DND-41 (cell line): Measurements from ENCODE around the gene ANKLE1.

Experiments used
- ATAC-seq: fragments of 200-7000 bp; cut with Tn5 transposase; 3 replicates; pipeline ENCODE4 v1.9.1; 2021; ENCODE audit warnings: low read depth; ENCODE audit not compliant: insufficient read depth
- DNase-seq: peaks from one replicate; pipeline ENCODE4 v3.0.0-alpha.2; 2020
- H2AFZ ChIP-seq: 2 replicates; pipeline ENCODE4 v1.6.0; 2012; ENCODE audit warnings: low read depth, low read length
- H3K27ac ChIP-seq: 2 replicates; pipeline ENCODE4 v1.5.1; 2012; ENCODE audit warnings: low read length, inconsistent platforms
- H3K27me3 ChIP-seq: fragments of 200-600 bp; sonication (generic); 2 replicates; pipeline ENCODE4 v1.6.0; 2012; ENCODE audit warnings: low read length, mild to moderate bottlenecking, inconsistent platforms; ENCODE audit not compliant: insufficient read depth, poor library complexity
- H3K36me3 ChIP-seq: 2 replicates; pipeline ENCODE4 v1.5.1; 2012; ENCODE audit warnings: low read length, inconsistent platforms; ENCODE audit not compliant: insufficient read depth
- H3K4me1 ChIP-seq: 2 replicates; pipeline ENCODE4 v1.5.1; 2012; ENCODE audit warnings: mild to moderate bottlenecking, low read length; ENCODE audit not compliant: insufficient read depth
- H3K4me2 ChIP-seq: 2 replicates; pipeline ENCODE4 v1.6.0; 2012; ENCODE audit warnings: mild to moderate bottlenecking, moderate library complexity, low read length, inconsistent platforms; ENCODE audit not compliant: insufficient read depth
- H3K4me3 ChIP-seq, 2 experiments: fragments of 200-600 bp in 1 of 2; shearing (Covaris generic) in 1 of 2; 2 replicates each; pipeline ENCODE4 v1.5.1; 2012 to 2016; ENCODE audit warnings: inconsistent platforms in 2 of 2, low read length in 2 of 2, mild to moderate bottlenecking in 2 of 2, low read depth in 1 of 2, moderate library complexity in 1 of 2
- H3K79me2 ChIP-seq: 2 replicates; pipeline ENCODE4 v1.6.0; 2012; ENCODE audit warnings: low read length, inconsistent platforms; ENCODE audit not compliant: insufficient read depth
- H3K9ac ChIP-seq: 2 replicates; pipeline ENCODE4 v1.6.0; 2012; ENCODE audit warnings: low read depth, mild to moderate bottlenecking, inconsistent platforms, low read length, moderate library complexity
- H3K9me3 ChIP-seq: 2 replicates; pipeline ENCODE4 v1.5.1; 2012; ENCODE audit warnings: low read length, moderate library complexity, mild to moderate bottlenecking, inconsistent platforms; ENCODE audit not compliant: insufficient read depth, severe bottlenecking
- H4K20me1 ChIP-seq: 2 replicates; pipeline ENCODE4 v1.6.0; 2012; ENCODE audit warnings: low read length; ENCODE audit not compliant: insufficient read depth
- CTCF ChIP-seq: IDR thresholded peaks from 2 replicates; pipeline ENCODE4 v1.5.1; 2012; ENCODE audit warnings: borderline replicate concordance, low read length, moderate library complexity, mild to moderate bottlenecking; ENCODE audit not compliant: poor library complexity, severe bottlenecking; ENCODE audit errors: extremely low read depth
- EZH2 ChIP-seq: IDR thresholded peaks from 3 replicates; pipeline ENCODE4 v1.6.1; 2012; ENCODE audit warnings: borderline replicate concordance, low read depth, mild to moderate bottlenecking, moderate library complexity, low read length, inconsistent platforms; ENCODE audit not compliant: severe bottlenecking

The ANKLE1 gene

DNA sequence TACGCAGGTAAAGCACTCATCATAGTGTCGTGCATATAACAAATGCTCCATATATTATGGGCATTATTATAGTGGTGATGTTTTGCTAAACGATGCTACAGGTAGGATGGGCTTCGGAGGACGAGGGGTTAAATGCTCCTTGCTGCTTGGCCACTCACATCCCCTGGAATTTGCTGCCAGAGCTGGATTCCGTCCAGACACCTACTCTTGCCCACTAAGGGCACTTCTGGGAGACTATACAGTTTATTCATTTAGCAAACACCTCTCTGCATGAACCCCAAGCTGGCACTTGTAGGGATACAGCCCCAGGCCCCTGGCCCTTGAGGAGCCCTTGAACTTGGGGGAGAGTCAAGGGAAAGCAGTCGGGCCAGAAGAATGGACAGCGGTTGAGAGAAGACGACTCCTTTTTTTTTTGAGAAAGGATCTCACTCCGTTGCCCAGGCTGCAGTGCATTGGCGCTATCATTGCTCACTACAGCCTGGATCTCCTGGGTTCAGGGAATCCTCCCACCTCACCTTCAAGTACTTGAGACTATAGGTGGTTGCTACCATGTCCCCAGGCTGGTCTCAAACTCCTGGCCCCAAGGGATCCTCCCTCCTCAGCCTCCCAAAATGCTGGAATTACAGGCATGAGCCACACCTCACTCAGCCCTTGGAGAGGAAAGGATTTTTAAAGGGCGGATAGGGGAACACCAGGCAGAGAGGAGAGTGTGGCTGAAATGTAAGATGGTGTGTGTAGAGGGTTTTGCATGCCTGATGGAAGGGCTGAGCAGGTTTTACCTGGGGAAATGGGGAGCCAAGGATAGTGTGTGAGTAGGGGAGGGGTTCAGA, 22.9 kb downstream of the ANKLE1 start:
- DNase-seq, result no peak
- H4K20me1 ChIP-seq, result peaks cover 1% of the 10 kb centered on the region; the same call in 1 of the 2 replicates
- no peak overlapping the region for H2AFZ ChIP-seq
- peaks cover 4% of the 10 kb centered on the region for H3K36me3 ChIP-seq
- peak overlapping the region; percentile 78 for H3K4me2 ChIP-seq
- H3K9ac ChIP-seq, result peak overlapping the region; percentile 76
- H3K4me1 ChIP-seq, result peaks cover 38% of the 10 kb centered on the region
- no peak for ATAC-seq
- no peaks in the 10 kb centered on the region for H3K9me3 ChIP-seq
- peak overlapping the region; percentile 87 for H3K27ac ChIP-seq
- H3K4me3 ChIP-seq, result peak overlapping the region in 1 of 2 experiments; percentile 70; a peak in 1 of 4 replicates
- peaks cover 26% of the 10 kb centered on the region for H3K79me2 ChIP-seq
- no peak for TF ChIP-seq EZH2
- no peak for TF ChIP-seq CTCF
- no peaks in the 10 kb centered on the region for H3K27me3 ChIP-seq

- ATAC-seq, result no peak
- Histone ChIP-seq H3K79me2 (peaks cover 31% of the 10 kb centered on the region), H3K27ac (peak overlapping the region; percentile 87), H3K9ac (peak overlapping the region; percentile 76), H3K4me2 (peak overlapping the region; percentile 78), H3K9me3 (no peaks in the 10 kb centered on the region), H3K4me3 (peak overlapping the region in 1 of 2 experiments; percentile 70; a peak in 2 of 4 replicates), H3K4me1 (peaks cover 40% of the 10 kb centered on the region), H3K27me3 (no peaks in the 10 kb centered on the region), H3K36me3 (peaks cover 4% of the 10 kb centered on the region), H2AFZ (peak overlapping the region; percentile 84), H4K20me1 (peaks cover 5% of the 10 kb centered on the region)
- no peak for TF ChIP-seq EZH2
- DNase-seq, result no peak
These were observed 23.5 kb downstream of the ANKLE1 start for GRCh38 chr19:17305216-17305516.

GRCh38 chr19:17305517-17306284, 24.0 kb downstream of the ANKLE1 start, which contains the start of gene MRPL34:
TSS of gene MRPL34 (plus strand) at chr19:17305872. CDS start at chr19:17305893, 21 bp downstream.
- peak; percentile 96 for DNase-seq
- Histone ChIP-seq H3K27ac (peak within 1 kb of the TSS; percentile 87), H3K9me3 (no peaks in the 10 kb centered on the region), H3K36me3 (peaks cover 9% of the 10 kb centered on the region), H3K79me2 (peaks cover 37% of the 10 kb centered on the region), H3K4me1 (peaks cover 46% of the 10 kb centered on the region), H3K4me2 (peak within 1 kb of the TSS; percentile 78), H2AFZ (peak within 1 kb of the TSS; percentile 84), H3K27me3 (no peaks in the 10 kb centered on the region), H3K9ac (peak within 1 kb of the TSS; percentile 76), H3K4me3 (peak within 1 kb of the TSS; percentile 60 to 70; a peak in 3 of 4 replicates), H4K20me1 (peaks cover 10% of the 10 kb centered on the region)
- ATAC-seq, result peak; percentile 66
- peak; percentile 79 for TF ChIP-seq CTCF
- TF ChIP-seq EZH2, result no peak
